Right cardiac atrium (tissue), 5 donors: Measurements from ENCODE around the gene RHEX. TPM values are rescaled to one million over a fixed set of nuclear protein-coding genes. Genes with fewer than 3 reads are reported as not detected.
A peak's percentile ranks its signal among the peaks of the same experiment; 100 is the strongest.

Experiments
- ATAC-seq, 2 donors: fragments of 200-7000 bp; cut with Tn5 transposase; one replicate each; pipeline versions ENCODE4 v1.8.0 to v1.9.1; 2020; ENCODE audit warnings: moderate library complexity in 2 of 2, mild to moderate bottlenecking in 1 of 2
- DNase-seq, 3 donors: peaks; one replicate each; pipeline ENCODE4 v3.0.0-alpha.2; 2020
- H3K27ac ChIP-seq: one replicate; pipeline ENCODE4 v1.5.1; 2013; ENCODE audit warnings: mild to moderate bottlenecking, low read length, control low read depth, moderate library complexity
- H3K27me3 ChIP-seq: one replicate; pipeline ENCODE4 v1.6.1; 2013; ENCODE audit not compliant: control insufficient read depth, insufficient read depth
- H3K4me1 ChIP-seq: one replicate; pipeline ENCODE4 v1.6.1; 2013; ENCODE audit warnings: low read length; ENCODE audit not compliant: control insufficient read depth, insufficient read depth
- H3K4me3 ChIP-seq: one replicate; pipeline ENCODE4 v1.5.1; 2013; ENCODE audit warnings: low read length, control low read depth
- H3K9me3 ChIP-seq: one replicate; pipeline ENCODE4 v1.6.1; 2013; ENCODE audit warnings: low read length; ENCODE audit not compliant: control insufficient read depth
- WGBS: extraction: QIAGEN DNeasy Blood & Tissue Kit; methylation state at CpG from one replicate; pipeline ENCODE4 v1.1.7; 2013; 5-methylcytosine and 5-hydroxymethylcytosine counted together
- intact Hi-C, 4 donors: fragments of 100-400 bp; cut with DNase I; formaldehyde crosslinking; loops; one replicate each; pipeline versions ENCODE4 v1.11.0 to v1.14.0; 2022 to 2023
- polyA plus RNA-seq: library from polyadenylated mRNA; stranded (reverse); fragments of 200-250 nt; gene quantifications from one replicate; pipeline ENCODE4 v1.2.3, GENCODE V29; 2013
- total RNA-seq, 4 donors: library from RNA; stranded (reverse); fragmentation: NEBNext Ultra II Directional; extraction: Animal tissue kit (Norgen Biotek cat#: 25700); gene quantifications; one replicate each; pipeline ENCODE4 v1.2.1, GENCODE V29; 2021
- donor health status: healthy with polysubstance abuse.
- donor health status: DM: no; HTN: yes; CAD: no.
- donor health status: DM: no; HTN: no; CAD: no.
- donor health status: DM: no; HTN: yes; CAD: no; lungs with severe emphysema.
- donor health status: DM: yes; HTN: yes; CAD: no.

RHEX gene
- total and polyA plus RNA-seq, 5 donors, result 0.17 to 1.7 (median 0.82) TPM; not detected in 2

DNA sequence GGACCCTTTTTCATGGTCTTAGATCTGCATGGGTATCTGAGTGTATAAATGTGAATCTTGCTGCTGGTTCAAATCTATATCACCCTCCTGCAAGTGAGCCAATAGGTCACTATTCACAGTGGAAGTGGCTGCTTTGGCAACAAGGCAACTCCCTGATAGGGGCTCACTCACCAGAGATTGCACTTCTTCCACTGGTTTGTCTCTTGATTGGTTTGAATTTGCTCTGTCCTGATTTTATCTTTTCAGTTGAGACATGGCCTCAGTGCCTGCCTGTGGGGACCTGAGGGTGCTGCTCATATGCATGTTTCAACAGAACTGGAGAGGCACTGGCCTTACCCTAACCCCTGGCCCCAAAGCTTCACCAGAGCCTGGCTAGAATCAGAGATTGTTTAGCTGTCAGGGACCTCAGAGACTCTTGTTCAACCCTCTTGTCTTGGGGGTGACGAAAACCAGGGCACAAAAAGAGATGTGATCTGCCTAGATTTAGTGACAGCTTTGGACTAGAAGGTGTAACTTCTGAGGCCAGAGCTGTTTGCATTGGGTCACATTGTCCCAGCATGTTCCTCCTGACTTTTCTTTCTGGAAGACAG, 47.3 kb downstream of the RHEX start:
- H3K4me3 ChIP-seq, result no peak overlapping the region
- no peaks in the 10 kb centered on the region for H3K9me3 ChIP-seq
- intact Hi-C loops, result loop anchor here in 2 of 4 donors (10.0 kb wide), 2 partner anchors 66 to 176 kb away; no protein-coding TSS in a partner anchor

DNA sequence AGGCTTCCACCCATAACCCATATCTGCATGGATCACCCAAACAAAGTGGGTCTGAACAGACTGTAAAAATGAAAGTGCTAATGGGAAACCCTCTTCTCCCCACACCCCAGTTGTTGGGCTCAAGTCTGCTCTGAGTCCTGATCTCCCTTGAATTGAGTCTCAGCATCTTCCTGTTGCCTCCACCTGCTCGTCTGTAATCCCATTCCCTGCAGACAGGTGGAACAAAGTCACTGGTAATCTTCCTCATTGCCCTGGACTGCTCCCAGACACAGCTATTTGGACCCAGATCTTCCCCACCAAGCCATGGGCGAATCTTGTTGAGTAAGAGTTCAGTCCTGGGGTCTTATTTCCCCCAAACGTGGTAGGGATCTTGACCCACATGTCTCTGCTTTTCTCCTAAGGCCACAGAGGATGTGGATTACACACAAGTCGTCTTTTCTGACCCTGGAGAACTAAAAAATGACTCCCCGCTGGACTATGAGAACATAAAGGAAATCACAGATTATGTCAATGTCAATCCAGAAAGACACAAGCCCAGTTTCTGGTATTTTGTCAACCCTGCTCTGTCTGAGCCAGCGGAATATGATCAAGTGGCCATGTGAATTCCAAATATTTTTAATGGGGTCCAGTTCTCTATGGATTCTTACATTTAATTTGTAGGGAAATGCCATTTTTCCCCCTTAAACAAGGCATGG, 48.5 kb downstream of the RHEX start:
- no peaks in the 10 kb centered on the region for H3K9me3 ChIP-seq
- H3K27me3 ChIP-seq, result no peaks in the 10 kb centered on the region
- no peak overlapping the region for H3K27ac ChIP-seq
- no peak overlapping the region for H3K4me3 ChIP-seq
- intact Hi-C loops, result loop anchor here in 2 of 4 donors (10.0 kb wide), 2 partner anchors 67 to 177 kb away; no protein-coding TSS in a partner anchor
- peaks cover 2% of the 10 kb centered on the region for H3K4me1 ChIP-seq
- ATAC-seq (no peak), DNase-seq (no peak)
- WGBS, result 89% methylated on average over 6 of the region's 6 CpGs

More for the DNA sequence above, 47.3 kb downstream of the RHEX start:
- Histone ChIP-seq H3K27me3 (no peaks in the 10 kb centered on the region), H3K27ac (no peak overlapping the region), H3K4me1 (peaks cover 2% of the 10 kb centered on the region)
- DNase-seq, result no peak
- WGBS, result 80% methylated on average over 1 of the region's 1 CpG
- no peak for ATAC-seq

DNA sequence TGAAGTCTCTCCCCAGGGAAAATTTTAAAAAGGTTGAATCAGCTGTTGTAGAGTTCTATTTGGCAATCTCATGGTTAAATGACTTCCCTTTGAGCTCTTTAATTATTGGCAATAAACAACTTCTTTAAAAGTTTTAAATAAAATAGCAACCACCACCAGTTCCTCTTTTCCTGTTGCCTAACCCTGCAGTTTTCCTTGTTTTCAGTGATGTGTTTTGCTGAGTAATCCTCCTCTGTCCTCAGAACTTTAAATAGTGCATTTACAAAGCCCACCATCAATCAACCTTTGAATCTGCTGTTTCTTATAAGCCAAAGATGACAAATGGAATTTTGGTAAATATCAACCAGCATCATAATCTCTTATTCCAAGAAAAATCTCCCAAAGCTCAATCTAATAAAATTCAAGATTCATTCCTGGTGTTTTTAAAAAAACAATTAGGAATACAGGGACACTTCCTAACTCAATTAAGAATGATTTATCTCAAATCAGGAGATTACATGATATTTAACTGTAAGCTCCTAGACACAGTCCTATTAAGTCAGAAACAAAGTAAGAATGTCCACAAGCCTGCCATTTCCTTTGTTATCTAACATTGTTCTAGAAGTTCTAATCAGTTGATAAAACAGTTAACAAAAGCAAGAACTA, 49.4 kb downstream of the RHEX start:
- peaks cover 2% of the 10 kb centered on the region for H3K4me1 ChIP-seq
- DNase-seq (no peak), ATAC-seq (no peak)
- no peaks in the 10 kb centered on the region for H3K27me3 ChIP-seq
- no peaks in the 10 kb centered on the region for H3K9me3 ChIP-seq
- intact Hi-C loops, result loop anchor here in 2 of 4 donors (10.0 kb wide), 2 partner anchors 68 to 178 kb away; no protein-coding TSS in a partner anchor
- no peak overlapping the region for H3K27ac ChIP-seq
- H3K4me3 ChIP-seq, result no peak overlapping the region

DNA sequence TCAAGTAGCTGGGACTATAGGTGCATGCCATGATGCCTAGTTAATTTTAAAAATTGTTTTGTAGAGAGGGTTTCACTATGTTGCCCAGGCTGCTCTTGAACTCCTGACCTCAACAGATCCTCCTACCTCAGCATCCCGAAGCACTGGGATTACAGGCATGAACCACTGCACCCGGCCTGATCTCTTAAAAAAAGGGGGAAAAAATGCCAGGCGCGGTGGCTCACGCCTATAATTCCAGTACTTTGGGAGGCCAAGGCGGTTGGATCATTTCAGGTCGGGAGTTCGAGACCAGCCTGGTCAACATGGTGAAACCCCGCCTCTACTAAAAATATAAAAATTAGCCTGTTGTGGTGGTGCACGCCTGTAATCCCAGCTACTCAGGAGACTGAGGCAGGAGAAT, 51.0 kb downstream of the RHEX start:
- 95% methylated on average over 10 of the region's 10 CpGs for WGBS
- Histone ChIP-seq H3K27me3 (no peaks in the 10 kb centered on the region), H3K4me3 (no peak overlapping the region), H3K27ac (no peak overlapping the region), H3K9me3 (no peaks in the 10 kb centered on the region), H3K4me1 (peaks cover 2% of the 10 kb centered on the region)
- intact Hi-C loops, result loop anchor here in 2 of 4 donors (10.0 kb wide), 2 partner anchors 69 to 179 kb away; no protein-coding TSS in a partner anchor
- DNase-seq, result no peak
- ATAC-seq, result no peak

DNA sequence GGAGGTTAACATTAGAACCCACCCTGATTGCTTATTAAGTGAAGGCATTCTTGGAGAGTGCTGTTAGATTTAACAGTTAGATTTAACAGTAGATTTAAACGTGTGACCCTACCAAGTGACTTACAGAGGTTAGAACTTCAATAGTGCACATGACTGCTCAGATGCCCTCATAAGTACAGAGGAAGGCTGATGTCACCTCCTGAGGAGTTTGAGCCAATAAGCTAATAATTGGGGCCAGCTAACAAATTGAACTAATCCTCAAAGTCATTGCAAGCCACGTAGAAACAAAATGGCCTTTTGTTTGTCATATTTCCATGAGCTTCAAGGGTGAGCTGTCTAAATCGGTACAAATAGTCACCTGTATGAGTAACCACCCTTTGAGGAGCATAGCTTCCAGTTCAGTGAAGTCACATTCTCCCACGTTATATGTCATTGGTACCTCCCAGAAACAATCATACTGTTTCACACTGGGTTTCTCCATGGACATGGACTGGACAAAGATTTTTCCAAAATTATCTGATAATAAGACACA, 52.6 kb downstream of the RHEX start:
- Histone ChIP-seq H3K4me1 (peaks cover 2% of the 10 kb centered on the region), H3K27me3 (no peaks in the 10 kb centered on the region), H3K4me3 (no peak overlapping the region), H3K27ac (no peak overlapping the region), H3K9me3 (no peaks in the 10 kb centered on the region)
- ATAC-seq (no peak), DNase-seq (no peak)
- intact Hi-C loops, result loop anchor here (5.0 to 10.0 kb wide), 6 partner anchors 71 to 188 kb away; no protein-coding TSS in a partner anchor
- 78% methylated on average over 4 of the region's 4 CpGs for WGBS

DNA sequence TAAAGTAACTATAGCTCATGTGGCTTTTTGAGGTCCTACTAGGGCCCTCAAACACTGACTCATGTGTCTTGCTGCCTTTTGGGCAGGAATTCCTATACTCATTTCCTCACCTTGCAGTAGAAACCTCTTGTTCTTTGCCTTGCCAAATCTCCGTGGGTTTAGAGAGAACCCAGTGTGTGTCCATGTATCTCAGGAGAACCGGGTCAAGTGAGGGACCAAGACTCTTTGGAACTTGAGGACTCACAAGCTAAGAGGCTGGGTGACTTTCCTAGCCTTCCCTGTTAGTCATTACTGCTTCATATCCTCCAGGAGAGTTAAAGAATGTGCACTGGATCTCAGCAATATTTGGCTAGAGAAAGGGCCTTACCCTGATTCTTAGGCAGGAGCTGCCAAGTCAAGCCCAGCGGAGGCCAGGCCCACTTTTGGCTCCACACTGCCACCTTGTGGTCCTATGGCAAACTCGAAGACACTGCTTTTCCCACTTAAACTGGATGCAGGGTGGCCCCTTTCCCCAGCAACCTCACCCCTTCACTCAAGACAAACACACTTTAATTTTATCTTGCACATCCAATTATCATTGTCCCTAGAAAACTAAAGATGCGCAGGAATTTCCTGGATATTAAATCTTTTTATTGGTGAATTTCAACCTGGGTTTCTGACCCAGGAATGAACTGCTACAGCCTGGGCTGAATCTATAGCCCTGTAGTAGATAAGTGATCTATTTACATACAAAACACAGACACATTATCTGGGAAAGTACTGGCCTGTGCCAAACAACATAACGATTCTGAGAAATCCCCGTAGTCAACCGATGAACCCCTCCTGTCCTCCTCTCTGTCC, 53.6 kb downstream of the RHEX start:
- DNase-seq (peak; percentile 83 to 93 (median 90)), ATAC-seq (peak; percentile 84 to 87)
- Histone ChIP-seq H3K9me3 (no peaks in the 10 kb centered on the region), H3K4me1 (no peaks in the 10 kb centered on the region), H3K27ac (no peak overlapping the region), H3K4me3 (no peak overlapping the region), H3K27me3 (no peaks in the 10 kb centered on the region)
- intact Hi-C loops, result loop anchor here (2.0 to 10.0 kb wide), 7 partner anchors 72 to 189 kb away; no protein-coding TSS in a partner anchor
- WGBS, result 36% methylated on average over 8 of the region's 8 CpGs

DNA sequence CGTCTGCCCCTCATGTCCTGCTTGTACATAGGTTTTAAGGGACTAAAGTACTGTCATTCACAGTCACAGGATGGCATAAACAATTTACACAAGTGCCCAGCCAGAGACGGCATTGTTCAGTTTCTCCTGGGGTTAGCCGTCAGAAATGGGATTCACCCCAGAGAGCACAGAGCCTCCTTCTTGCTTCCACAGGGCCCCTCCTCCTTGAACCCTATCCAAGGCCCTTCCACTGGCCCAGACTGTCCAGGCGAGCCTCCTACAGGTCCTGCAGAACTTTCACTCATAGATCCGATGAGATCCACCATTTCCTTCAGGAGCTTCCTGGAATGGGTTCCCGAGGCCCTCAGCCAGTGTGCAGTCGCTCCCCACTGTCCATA, 54.2 kb downstream of the RHEX start:
- ATAC-seq (no peak), DNase-seq (no peak)
- intact Hi-C loops, result loop anchor here (2.0 to 10.0 kb wide), 7 partner anchors 72 to 190 kb away; no protein-coding TSS in a partner anchor
- Histone ChIP-seq H3K4me1 (no peaks in the 10 kb centered on the region), H3K27ac (no peak overlapping the region), H3K9me3 (no peaks in the 10 kb centered on the region), H3K4me3 (no peak overlapping the region), H3K27me3 (no peaks in the 10 kb centered on the region)
- 48% methylated on average over 7 of the region's 7 CpGs for WGBS

DNA sequence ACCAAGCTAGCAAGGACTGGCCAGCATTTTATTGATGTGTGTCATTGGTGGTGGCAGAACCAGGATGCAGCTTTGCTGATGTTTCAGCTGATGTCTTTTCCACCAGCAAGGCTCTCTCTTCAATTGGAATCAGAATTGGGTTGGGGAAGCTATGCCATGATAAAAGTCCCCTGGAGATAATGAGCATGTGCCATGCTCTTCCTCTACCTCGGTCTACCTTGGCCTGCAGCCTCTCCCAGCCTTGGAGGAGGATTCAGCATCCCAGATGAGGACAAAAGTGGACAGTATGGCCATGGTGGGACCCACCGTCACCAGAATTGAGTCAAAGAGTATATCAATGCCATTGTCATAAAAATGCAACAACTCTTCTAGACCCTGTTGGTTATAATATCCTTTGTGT, 55.7 kb downstream of the RHEX start:
- no peak overlapping the region for H3K27ac ChIP-seq
- ATAC-seq (no peak), DNase-seq (no peak)
- H3K4me1 ChIP-seq, result no peaks in the 10 kb centered on the region
- intact Hi-C loops, result loop anchor here (5.0 to 10.0 kb wide), 6 partner anchors 74 to 191 kb away; no protein-coding TSS in a partner anchor
- no peak overlapping the region for H3K4me3 ChIP-seq
- no peaks in the 10 kb centered on the region for H3K9me3 ChIP-seq
- 87% methylated on average over 2 of the region's 2 CpGs for WGBS
- no peaks in the 10 kb centered on the region for H3K27me3 ChIP-seq

DNA sequence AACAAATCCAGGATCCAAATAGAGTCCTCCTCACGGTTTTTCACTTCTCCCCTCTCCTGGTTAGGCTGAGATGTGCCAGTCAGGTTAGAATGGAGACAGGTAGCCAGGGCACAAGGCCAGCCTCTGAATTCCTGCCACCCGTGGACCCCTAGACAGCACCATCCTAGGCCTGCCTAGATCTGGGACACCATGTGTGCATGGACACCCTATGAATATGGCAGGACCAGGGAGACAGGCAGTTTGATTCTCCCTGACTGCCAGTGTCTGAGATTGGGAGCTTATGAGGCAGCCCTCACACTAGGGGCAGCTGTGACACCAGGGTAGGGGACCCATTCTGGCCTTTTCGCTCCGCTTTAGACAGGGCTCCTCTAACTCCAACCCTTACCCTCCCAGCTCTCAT, 56.7 kb downstream of the RHEX start:
- no peak overlapping the region for H3K4me3 ChIP-seq

DNA sequence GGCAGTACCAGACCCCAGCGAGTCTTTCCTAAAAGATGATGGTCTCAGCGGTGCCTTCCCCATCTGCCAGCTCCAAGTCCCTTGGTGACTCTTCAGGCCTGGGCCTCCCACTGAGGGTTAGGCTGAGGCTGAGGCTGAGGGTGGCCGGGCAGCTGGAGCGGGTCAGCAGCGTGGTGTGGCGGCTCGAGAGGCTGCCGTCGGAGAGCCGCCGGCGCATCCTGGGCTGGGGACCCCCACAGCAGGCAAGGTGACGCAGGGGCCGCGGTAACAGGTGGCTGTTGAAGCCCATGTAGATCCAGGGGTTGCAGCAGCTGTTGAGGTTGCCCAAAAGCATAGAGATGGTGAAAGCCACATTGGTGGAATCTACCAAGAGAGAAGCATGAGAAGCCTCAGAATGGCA, 57.2 kb downstream of the RHEX start:
- intact Hi-C loops, result no loop called here
- Histone ChIP-seq H3K4me1 (no peaks in the 10 kb centered on the region), H3K27ac (no peak overlapping the region), H3K9me3 (no peaks in the 10 kb centered on the region), H3K27me3 (no peaks in the 10 kb centered on the region), H3K4me3 (no peak overlapping the region)
- ATAC-seq (no peak), DNase-seq (peak in 1 of 3 donors; percentile 55)
- WGBS, result 96% methylated on average over 15 of the region's 15 CpGs

More for the DNA sequence above, 56.7 kb downstream of the RHEX start:
- Histone ChIP-seq H3K27me3 (no peaks in the 10 kb centered on the region), H3K9me3 (no peaks in the 10 kb centered on the region), H3K27ac (no peak overlapping the region), H3K4me1 (no peaks in the 10 kb centered on the region)
- DNase-seq (no peak), ATAC-seq (no peak)
- 89% methylated on average over 4 of the region's 4 CpGs for WGBS
- intact Hi-C loops, result loop anchor here (5.0 to 10.0 kb wide), 6 partner anchors 75 to 192 kb away; no protein-coding TSS in a partner anchor
